Tibial nerve (tissue), 4 donors: ENCODE measurements around the gene MAN1A1.

Experiments used
- CTCF ChIP-seq, 5 experiments: fragments of 200-600 bp in 3 of 5; fragments of 450-650 bp in 2 of 5; sonication (generic) in 3 of 5; IDR thresholded peaks; one replicate each; pipeline ENCODE4 v1.5.1; 2016 to 2019; ENCODE audit warnings: antibody characterized with exemption in 5 of 5, mild to moderate bottlenecking in 3 of 5, moderate library complexity in 2 of 5
- EP300 ChIP-seq, 2 donors: sonication (generic); formaldehyde crosslinking; IDR thresholded peaks; one replicate each; pipeline ENCODE4 v1.6.1; 2017; ENCODE audit warnings: antibody characterized with exemption in 2 of 2, mild to moderate bottlenecking in 1 of 2
- POLR2A ChIP-seq, 2 donors: fragments of 450-650 bp; IDR thresholded peaks; one replicate each; pipeline ENCODE4 v1.6.1; 2017; ENCODE audit warnings: antibody characterized with exemption in 2 of 2, mild to moderate bottlenecking in 2 of 2, moderate library complexity in 2 of 2

- TF ChIP-seq CTCF (IDR thresholded peaks at IDR 0.05) (no peak), EP300 (IDR thresholded peaks at IDR 0.05) (no peak), POLR2A (IDR thresholded peaks at IDR 0.05) (no peak)
Measured at GRCh38 chr6:119142041-119142440, 207.5 kb downstream of the MAN1A1 start.
